Hepatocyte (in vitro differentiated cells): ENCODE results near the gene GRK4. TPM values are rescaled to one million over a fixed set of nuclear protein-coding genes. Genes with fewer than 3 reads are reported as not detected.

Experiments used
- DNase-seq: peaks from one replicate; pipeline ENCODE4 v3.0.0-alpha.2; 2016; ENCODE audit warnings: low spot score
- H2AFZ ChIP-seq: fragments of 200-600 bp; sonication (generic); 2 replicates; pipeline ENCODE4 v1.6.0; 2016; ENCODE audit warnings: antibody characterized with exemption, mild to moderate bottlenecking
- H3K27ac ChIP-seq: fragments of 200-600 bp; sonication (generic); 2 replicates; pipeline ENCODE4 v1.5.1; 2016; ENCODE audit warnings: mild to moderate bottlenecking
- H3K27me3 ChIP-seq: fragments of 200-600 bp; sonication (generic); 2 replicates; pipeline ENCODE4 v1.6.1; 2016
- H3K36me3 ChIP-seq: fragments of 200-600 bp; sonication (generic); replicated peaks from 2 replicates; pipeline ENCODE4 v1.5.1; 2016; ENCODE audit warnings: low read depth; ENCODE audit not compliant: insufficient read depth
- H3K4me1 ChIP-seq: fragments of 200-600 bp; sonication (generic); 2 replicates; pipeline ENCODE4 v1.5.1; 2016; ENCODE audit warnings: mild to moderate bottlenecking, moderate library complexity; ENCODE audit not compliant: insufficient read depth
- H3K4me2 ChIP-seq: fragments of 200-600 bp; sonication (generic); 2 replicates; pipeline ENCODE4 v1.6.0; 2016
- H3K4me3 ChIP-seq: fragments of 200-600 bp; sonication (generic); 2 replicates; pipeline ENCODE4 v1.5.1; 2016; ENCODE audit warnings: mild to moderate bottlenecking
- H3K79me2 ChIP-seq: fragments of 200-600 bp; sonication (generic); 2 replicates; pipeline ENCODE4 v1.6.0; 2017; ENCODE audit warnings: mild to moderate bottlenecking
- H3K9me2 ChIP-seq: fragments of 200-600 bp; sonication (generic); replicated peaks from 2 replicates; pipeline ENCODE4 v1.6.0; 2017; ENCODE audit warnings: mild to moderate bottlenecking; ENCODE audit not compliant: insufficient read depth
- H3K9me3 ChIP-seq: fragments of 200-600 bp; sonication (generic); 2 replicates; pipeline ENCODE4 v1.5.1; 2016; ENCODE audit warnings: low read depth, mild to moderate bottlenecking
- H4K20me1 ChIP-seq: fragments of 200-600 bp; sonication (generic); 2 replicates; pipeline ENCODE4 v1.6.0; 2016; ENCODE audit warnings: mild to moderate bottlenecking; ENCODE audit not compliant: insufficient read depth, poor library complexity, severe bottlenecking
- EZH2 ChIP-seq: fragments of 200-600 bp; sonication (generic); IDR thresholded peaks from 2 replicates; pipeline ENCODE4 v1.6.1; 2016; ENCODE audit warnings: antibody characterized with exemption, mild to moderate bottlenecking, borderline replicate concordance
- EZH2phosphoT487 ChIP-seq: fragments of 200-600 bp; sonication (generic); IDR thresholded peaks from one replicate; pipeline ENCODE4 v1.6.1; 2018; ENCODE audit warnings: antibody characterized with exemption, mild to moderate bottlenecking, low read depth, moderate library complexity; ENCODE audit not compliant: unreplicated experiment, severe bottlenecking
- WGBS: methylation state at CpG from one replicate; pipeline ENCODE4 v1.1.6; 2016; ENCODE audit warnings: low lambda C conversion rate; ENCODE audit errors: missing lambda C conversion rate; 5-methylcytosine and 5-hydroxymethylcytosine counted together
- polyA plus RNA-seq: library from polyadenylated mRNA; unstranded; fragments of >200 nt; fragmentation: Nextera tagmentation; extraction: Ambion mirVana; gene quantifications from 2 replicates; pipeline ENCODE4 v1.2.1, GENCODE V29; 2016
- total RNA-seq: library from RNA; depleted of rRNA; stranded (reverse); fragments of >200 nt; gene quantifications from 2 replicates; pipeline ENCODE4 v1.2.3, GENCODE V29; 2014
- TF ChIP-seq, protein P1 (sequence below): fragments of 200-600 bp; sonication (generic); IDR thresholded peaks from 2 replicates; pipeline ENCODE4 v1.5.1; 2016; ENCODE audit warnings: antibody characterized with exemption, mild to moderate bottlenecking; ENCODE audit not compliant: poor library complexity

The GRK4 gene
- total and polyA plus RNA-seq, 2 experiments from 2014 or later = 4.9 to 6.1 TPM

DNA sequence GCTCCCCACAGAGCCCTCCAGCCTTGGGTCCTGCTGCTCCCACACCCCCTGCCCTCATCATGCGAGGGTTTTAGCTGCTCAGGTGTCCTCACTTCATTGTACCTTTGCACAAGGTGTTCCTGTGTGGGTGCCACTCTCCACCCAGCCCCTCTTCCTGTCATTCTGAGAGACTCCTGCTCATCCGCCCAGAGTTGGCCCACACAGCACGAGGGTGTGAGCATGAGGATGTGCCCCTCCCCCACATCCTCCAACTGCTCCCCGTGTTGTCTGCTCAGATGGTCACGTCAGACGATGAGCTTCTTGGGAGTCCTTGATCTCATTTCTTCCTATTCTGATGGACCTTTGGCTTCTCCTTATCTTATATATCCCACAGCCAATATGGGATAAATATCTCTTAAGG lies 57.8 kb downstream of the GRK4 start:
- WGBS = 89% methylated on average over 6 of the region's 6 CpGs

DNA sequence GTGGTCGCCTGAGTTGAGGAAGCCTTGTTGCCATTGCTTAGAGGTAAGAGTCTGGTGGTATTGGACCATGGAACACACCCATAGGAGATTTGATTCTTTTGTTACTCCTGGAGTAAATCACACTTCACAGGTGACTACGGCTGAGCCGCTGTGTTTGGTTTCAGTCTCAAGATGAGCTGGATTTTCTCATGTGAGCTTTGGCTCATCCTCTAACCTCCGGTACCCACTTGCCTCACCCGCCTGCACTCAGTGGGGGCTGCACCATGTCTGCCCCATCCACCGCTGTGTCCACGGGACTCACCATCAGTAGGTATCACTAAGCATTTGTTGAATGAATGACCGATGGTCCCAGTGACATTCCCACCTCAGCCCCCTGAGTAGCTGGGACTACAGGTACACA lies 58.3 kb downstream of the GRK4 start:
- Histone ChIP-seq H3K4me3 (no peak overlapping the region), H4K20me1 (no peaks in the 10 kb centered on the region), H3K36me3 (no peaks in the 10 kb centered on the region), H3K4me2 (no peak overlapping the region), H3K4me1 (no peaks in the 10 kb centered on the region), H2AFZ (no peak overlapping the region), H3K9me2 (no peaks in the 10 kb centered on the region), H3K27me3 (no peaks in the 10 kb centered on the region), H3K27ac (no peak overlapping the region), H3K9me3 (no peaks in the 10 kb centered on the region), H3K79me2 (no peaks in the 10 kb centered on the region)
- 91% methylated on average over 8 of the region's 8 CpGs for WGBS
- DNase-seq = no peak
- TF ChIP-seq, protein P1, sequence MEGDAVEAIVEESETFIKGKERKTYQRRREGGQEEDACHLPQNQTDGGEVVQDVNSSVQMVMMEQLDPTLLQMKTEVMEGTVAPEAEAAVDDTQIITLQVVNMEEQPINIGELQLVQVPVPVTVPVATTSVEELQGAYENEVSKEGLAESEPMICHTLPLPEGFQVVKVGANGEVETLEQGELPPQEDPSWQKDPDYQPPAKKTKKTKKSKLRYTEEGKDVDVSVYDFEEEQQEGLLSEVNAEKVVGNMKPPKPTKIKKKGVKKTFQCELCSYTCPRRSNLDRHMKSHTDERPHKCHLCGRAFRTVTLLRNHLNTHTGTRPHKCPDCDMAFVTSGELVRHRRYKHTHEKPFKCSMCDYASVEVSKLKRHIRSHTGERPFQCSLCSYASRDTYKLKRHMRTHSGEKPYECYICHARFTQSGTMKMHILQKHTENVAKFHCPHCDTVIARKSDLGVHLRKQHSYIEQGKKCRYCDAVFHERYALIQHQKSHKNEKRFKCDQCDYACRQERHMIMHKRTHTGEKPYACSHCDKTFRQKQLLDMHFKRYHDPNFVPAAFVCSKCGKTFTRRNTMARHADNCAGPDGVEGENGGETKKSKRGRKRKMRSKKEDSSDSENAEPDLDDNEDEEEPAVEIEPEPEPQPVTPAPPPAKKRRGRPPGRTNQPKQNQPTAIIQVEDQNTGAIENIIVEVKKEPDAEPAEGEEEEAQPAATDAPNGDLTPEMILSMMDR = no peak
- no peak for TF ChIP-seq EZH2
- no peak for TF ChIP-seq EZH2phosphoT487

More for the DNA sequence above, 57.8 kb downstream of the GRK4 start:
- TF ChIP-seq, protein P1 = no peak
- TF ChIP-seq EZH2phosphoT487 = no peak
- no peak for TF ChIP-seq EZH2
- Histone ChIP-seq H3K27ac (no peak overlapping the region), H3K4me3 (no peak overlapping the region), H3K79me2 (no peaks in the 10 kb centered on the region), H3K9me2 (no peaks in the 10 kb centered on the region), H2AFZ (no peak overlapping the region), H3K4me1 (no peaks in the 10 kb centered on the region), H3K27me3 (no peaks in the 10 kb centered on the region), H4K20me1 (no peaks in the 10 kb centered on the region), H3K9me3 (no peaks in the 10 kb centered on the region), H3K4me2 (no peak overlapping the region), H3K36me3 (no peaks in the 10 kb centered on the region)
- no peak for DNase-seq

DNA sequence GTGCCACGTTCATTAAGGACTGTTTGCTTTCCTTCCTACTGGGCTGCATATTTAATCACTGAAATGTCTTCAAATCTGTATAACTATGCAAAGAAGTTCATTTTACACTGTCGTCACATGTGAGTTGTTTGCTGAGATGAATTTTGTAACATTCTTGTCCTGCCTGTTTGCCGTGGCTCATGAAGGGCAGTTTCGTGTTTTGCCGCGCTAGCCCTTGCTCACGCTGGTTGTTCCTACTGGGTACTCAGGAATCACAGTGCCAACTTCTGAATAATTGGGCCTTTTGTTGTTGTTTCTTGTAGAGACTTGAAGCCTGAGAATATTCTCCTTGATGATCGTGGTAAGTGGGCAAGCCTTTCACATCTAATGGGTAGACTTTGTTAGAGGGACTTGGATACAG lies 58.7 kb downstream of the GRK4 start:
- H3K27ac ChIP-seq = no peak overlapping the region
- no peaks in the 10 kb centered on the region for H3K36me3 ChIP-seq
- no peak overlapping the region for H2AFZ ChIP-seq
- TF ChIP-seq, protein P1 = no peak
- no peaks in the 10 kb centered on the region for H3K27me3 ChIP-seq
- no peaks in the 10 kb centered on the region for H3K9me2 ChIP-seq
- no peaks in the 10 kb centered on the region for H3K4me1 ChIP-seq
- H4K20me1 ChIP-seq = no peaks in the 10 kb centered on the region
- no peak overlapping the region for H3K4me3 ChIP-seq
- no peak for DNase-seq
- no peaks in the 10 kb centered on the region for H3K9me3 ChIP-seq
- 94% methylated on average over 8 of the region's 8 CpGs for WGBS
- no peaks in the 10 kb centered on the region for H3K79me2 ChIP-seq
- H3K4me2 ChIP-seq = no peak overlapping the region

DNA sequence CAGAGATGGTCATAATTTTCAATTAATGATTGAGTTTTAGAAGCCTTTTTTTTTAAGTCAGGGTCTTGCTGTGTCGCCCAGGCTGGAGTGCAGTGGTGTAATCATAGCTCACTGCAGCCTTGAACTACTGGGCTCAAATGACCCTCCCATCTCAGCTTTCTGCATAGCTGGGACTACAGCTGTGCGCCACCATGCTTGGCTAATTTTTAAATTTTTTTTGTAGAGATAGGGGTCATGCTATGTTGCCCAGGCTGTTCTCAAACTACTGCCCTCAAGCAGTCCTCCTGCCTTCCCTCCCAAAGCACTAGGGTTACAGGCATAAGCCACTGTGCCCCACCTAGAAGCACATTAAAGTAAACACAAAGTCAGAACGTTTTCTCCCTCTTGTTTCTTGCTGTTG lies 59.3 kb downstream of the GRK4 start:
- Histone ChIP-seq H3K79me2 (no peaks in the 10 kb centered on the region), H3K27ac (no peak overlapping the region), H2AFZ (no peak overlapping the region), H4K20me1 (no peaks in the 10 kb centered on the region), H3K27me3 (no peaks in the 10 kb centered on the region), H3K4me3 (no peak overlapping the region), H3K9me3 (no peaks in the 10 kb centered on the region), H3K4me1 (no peaks in the 10 kb centered on the region), H3K36me3 (no peaks in the 10 kb centered on the region), H3K4me2 (no peak overlapping the region), H3K9me2 (no peaks in the 10 kb centered on the region)
- no peak for DNase-seq
- 80% methylated on average over 3 of the region's 3 CpGs for WGBS
- TF ChIP-seq EZH2 = no peak
- TF ChIP-seq, protein P1 = no peak
- no peak for TF ChIP-seq EZH2phosphoT487
